K562 (cell line): ENCODE measurements around the gene JPH3. TPM values are rescaled to one million over a fixed set of nuclear protein-coding genes. Genes with fewer than 3 reads are reported as not detected.

Experiments
- ATAC-seq: fragments of 200-7000 bp; cut with Tn5 transposase; 3 replicates; pipeline ENCODE4 v1.9.1; 2020; ENCODE audit warnings: moderate library complexity
- BruUV-seq: library from RNA; stranded (reverse); fragments of 400-500 nt; replicated peaks from 2 replicates; lab custom pipeline; 2021; lab: Mats Ljungman, UMichigan
- CTCF ChIA-PET: fragments of 300-600 bp; formaldehyde crosslinking; extraction: SDS; loops from one replicate; lab custom pipeline; 2021; ENCODE audit warnings: low intra/inter-chr PET ratio; lab: Yijun Ruan, JAX
- POLR2A ChIA-PET: fragments of 300-600, 350-650 bp; sonication (Branson Sonifier 250); formaldehyde crosslinking; extraction: SDS; loops from one replicate; lab custom pipeline; 2021; ENCODE audit warnings: antibody characterized with exemption, inconsistent platforms; lab: Yijun Ruan, JAX
- DNase-seq, 4 experiments: peaks; one replicate each; pipeline versions ENCODE4 v3.0.0 to v3.0.0-alpha.2; 2011 to 2018; ENCODE audit warnings: low spot score in 3 of 4, mixed read lengths in 3 of 4; ENCODE audit errors: extremely low read depth in 1 of 4
- FAIRE-seq: peaks from 2 replicates; lab custom pipeline; 2011; peaks lifted over from hg19 to GRCh38; lab: Jason Lieb, UNC
- H2AFZ ChIP-seq: 2 replicates; pipeline ENCODE4 v1.6.0; 2011; ENCODE audit warnings: low read depth, low read length, control low read depth, inconsistent platforms
- H3K27ac ChIP-seq: fragments of 200-600 bp; 3 replicates; pipeline ENCODE4 v1.8.0; 2011; ENCODE audit warnings: low read depth, mild to moderate bottlenecking, control low read depth, inconsistent platforms, low read length, moderate library complexity, mixed read lengths; ENCODE audit errors: extremely low read depth
- H3K27me3 ChIP-seq, 2 experiments: fragments of 300-600 bp in 1 of 2; 2 replicates in 1 of 2; 3 replicates in 1 of 2; pipeline versions ENCODE4 v1.6.0 to v1.8.0; 2011; ENCODE audit warnings: inconsistent platforms in 2 of 2, low read length in 2 of 2, mild to moderate bottlenecking in 1 of 2, mixed read lengths in 1 of 2, moderate library complexity in 1 of 2; ENCODE audit not compliant: control insufficient read depth in 2 of 2, insufficient read depth in 2 of 2
- H3K36me3 ChIP-seq: fragments of 300-600 bp; 3 replicates; pipeline ENCODE4 v1.8.0; 2011; ENCODE audit warnings: mild to moderate bottlenecking, low read length, inconsistent platforms; ENCODE audit not compliant: control insufficient read depth, insufficient read depth
- H3K4me1 ChIP-seq, 2 experiments: fragments of 200-600 bp in 1 of 2; replicated peaks in 1 of 2; 2 replicates in 1 of 2; 3 replicates in 1 of 2; pipeline versions ENCODE4 v1.5.1 to v1.8.0; 2011; ENCODE audit warnings: inconsistent platforms in 2 of 2, low read length in 2 of 2, mild to moderate bottlenecking in 1 of 2, mixed read lengths in 1 of 2, moderate library complexity in 1 of 2; ENCODE audit not compliant: control insufficient read depth in 2 of 2, insufficient read depth in 2 of 2
- H3K4me2 ChIP-seq: 2 replicates; pipeline ENCODE4 v1.6.1; 2011; ENCODE audit warnings: low read length, control low read depth, inconsistent platforms, mixed read lengths; ENCODE audit not compliant: insufficient read depth
- H3K4me3 ChIP-seq: fragments of 200-600 bp; sonication (generic), shearing (Covaris generic); 2 replicates; pipeline ENCODE4 v1.5.1; 2016; ENCODE audit warnings: control low read depth, inconsistent platforms
- H3K79me2 ChIP-seq: fragments of 200-600 bp; 3 replicates; pipeline ENCODE4 v1.8.0; 2011; ENCODE audit warnings: low read length, inconsistent platforms; ENCODE audit not compliant: control insufficient read depth, insufficient read depth
- H3K9ac ChIP-seq, 2 experiments: 2 replicates each; pipeline versions ENCODE4 v1.6.0 to v1.6.1; 2011; ENCODE audit warnings: low read depth in 2 of 2, low read length in 2 of 2, control low read depth in 1 of 2, inconsistent platforms in 1 of 2, mild to moderate bottlenecking in 1 of 2, mixed read lengths in 1 of 2; ENCODE audit not compliant: insufficient read depth in 1 of 2
- H3K9me1 ChIP-seq: one replicate; pipeline ENCODE4 v1.6.0; 2011; ENCODE audit warnings: inconsistent platforms, mild to moderate bottlenecking, low read length, moderate library complexity; ENCODE audit not compliant: control insufficient read depth, insufficient read depth
- H3K9me3 ChIP-seq: replicated peaks from 2 replicates; pipeline ENCODE4 v1.5.1; 2011; ENCODE audit warnings: low read depth, low read length, inconsistent platforms; ENCODE audit not compliant: control insufficient read depth, insufficient read depth
- H4K20me1 ChIP-seq: replicated peaks from 2 replicates; pipeline ENCODE4 v1.6.1; 2011; ENCODE audit warnings: low read length, inconsistent platforms, mixed read lengths; ENCODE audit not compliant: control insufficient read depth, insufficient read depth
- ARID3A ChIP-seq: IDR thresholded peaks from 2 replicates; pipeline ENCODE4 v1.6.1; 2012; ENCODE audit warnings: low read depth, low read length, improper control_type of control experiment, borderline replicate concordance
- CBFA2T2 ChIP-seq: fragments of 450-650 bp; conservative IDR thresholded peaks from 2 replicates; pipeline ENCODE4 v1.6.1; 2017; ENCODE audit warnings: mild to moderate bottlenecking
- FOXJ2 ChIP-seq: fragments of 200-800 bp; sonication (Bioruptor generic); IDR thresholded peaks from 2 replicates; pipeline ENCODE4 v1.6.1; 2016; ENCODE audit warnings: missing genetic modification characterization, missing compliant biosample characterization
- HDAC2 ChIP-seq: fragments of 450-650 bp; IDR thresholded peaks from 2 replicates; pipeline ENCODE4 v1.6.1; 2016; ENCODE audit warnings: mild to moderate bottlenecking
- HIVEP1 ChIP-seq: fragments of 250-450 bp; sonication (Bioruptor Pico); IDR thresholded peaks from 2 replicates; pipeline ENCODE4 v1.4.0; 2020; ENCODE audit warnings: mild to moderate bottlenecking
- MYNN ChIP-seq, 2 experiments: sonication (generic); formaldehyde crosslinking in 1 of 2; IDR thresholded peaks; 2 replicates each; pipeline versions ENCODE4 v1.5.0 to v1.6.1; 2016 to 2020; ENCODE audit warnings: antibody characterized with exemption in 1 of 2, missing genetic modification reagents in 1 of 2
- RAD51 ChIP-seq: fragments of 450-650 bp; IDR thresholded peaks from 2 replicates; pipeline ENCODE4 v1.7.1; 2016; ENCODE audit warnings: low read depth, mild to moderate bottlenecking, borderline replicate concordance
- ZFPM2 ChIP-seq: fragments of 250-450 bp; sonication (Bioruptor Pico); IDR thresholded peaks from 2 replicates; pipeline ENCODE4 v1.5.1; 2022; ENCODE audit warnings: mild to moderate bottlenecking
- ZNF224 ChIP-seq: sonication (generic); formaldehyde crosslinking; IDR thresholded peaks from 2 replicates; pipeline ENCODE4 v1.8.0; 2022; ENCODE audit warnings: mild to moderate bottlenecking, missing genetic modification reagents
- ZNF584 ChIP-seq: fragments of 200-800 bp; sonication (Bioruptor generic); IDR thresholded peaks from 2 replicates; pipeline ENCODE4 v1.6.1; 2016; ENCODE audit warnings: low read depth, mild to moderate bottlenecking, missing genetic modification characterization, missing compliant biosample characterization
- ZNF76 ChIP-seq: fragments of 250-450 bp; sonication (Bioruptor Pico); IDR thresholded peaks from 2 replicates; pipeline ENCODE4 v1.4.0; 2020; ENCODE audit warnings: mild to moderate bottlenecking, moderate library complexity, borderline replicate concordance
- WGBS: fragments of 100-300 bp; shearing (Covaris generic); methylation state at CpG from one replicate; pipeline ENCODE4 v1.1.6; 2016; ENCODE audit warnings: low coverage, mixed read lengths; ENCODE audit not compliant: insufficient coverage; ENCODE audit errors: missing lambda C conversion rate; 5-methylcytosine and 5-hydroxymethylcytosine counted together
- in situ Hi-C: fragments of 300-500 bp; cut with MboI; formaldehyde crosslinking; loops from 4 replicates; pipeline ENCODE4 v1.15.0; 2018; ENCODE audit warnings: inconsistent platforms, mixed read lengths
- intact Hi-C: fragments of 100-400 bp; cut with micrococcal nuclease; formaldehyde crosslinking; loops from 2 replicates; pipeline ENCODE4 v1.14.2; 2022
- polyA plus RNA-seq, 8 experiments: library from polyadenylated mRNA; depleted of rRNA in 4 of 8; stranded (reverse) in 5 of 8; unstranded in 3 of 8; fragments of >200 nt; fragmentation: Nextera tagmentation in 2 of 8; fragmentation: Illumina TruSeq in 1 of 8; extraction: Ambion mirVana in 2 of 8; extraction: Trizol in 1 of 8; gene quantifications; 2 replicates each; pipeline versions ENCODE4 v1.2.1 to v1.2.3, GENCODE V29; 2011 to 2014; ENCODE audit warnings: inconsistent platforms in 1 of 8, missing spikeins in 1 of 8
- total RNA-seq, 7 experiments: library from RNA; depleted of rRNA in 6 of 7; stranded (reverse); fragments of >200 nt in 6 of 7; fragmentation: Illumina TruSeq in 2 of 7; extraction: Trizol in 2 of 7; gene quantifications; 2 replicates each; pipeline versions ENCODE4 v1.2.1 to v1.2.3, GENCODE V29; 2011 to 2021; ENCODE audit warnings: low replicate concordance in 1 of 7
- TF ChIP-seq, protein P1 (sequence below): fragments of 250-450 bp; sonication (Bioruptor Pico); IDR thresholded peaks from 2 replicates; pipeline ENCODE4 v1.5.0; 2020; ENCODE audit warnings: mild to moderate bottlenecking
- TF ChIP-seq, protein P2 (sequence below): sonication (generic); formaldehyde crosslinking; IDR thresholded peaks from 2 replicates; pipeline ENCODE4 v1.5.0; 2020; ENCODE audit warnings: missing genetic modification reagents

JPH3 gene
- total and polyA plus RNA-seq, 9 of the 15 experiments (the other 6 are each of a cell fraction or from before 2014, with no cell fraction given), result 0.01 TPM; not detected in 8

DNA sequence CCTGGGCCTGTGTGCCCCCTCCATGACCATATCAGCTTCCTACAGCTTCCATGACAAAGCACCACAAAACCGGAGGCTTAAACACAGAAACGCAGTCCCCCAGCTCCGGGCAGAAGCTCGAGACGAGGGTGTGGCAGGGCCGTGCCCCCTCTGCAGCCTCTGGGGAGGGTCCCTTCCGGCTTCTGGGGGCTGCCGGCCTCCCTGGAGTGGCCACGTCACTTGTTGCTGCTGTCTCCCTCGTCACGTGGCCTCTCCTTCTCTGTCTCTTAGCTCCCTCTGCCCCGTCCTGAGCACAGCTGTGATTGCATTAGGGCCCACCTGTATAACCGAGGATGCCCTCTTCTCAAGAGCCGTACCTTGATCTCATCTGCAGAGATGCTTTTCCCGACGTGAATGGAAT lies 64.6 kb downstream of the JPH3 start:
- ATAC-seq (no peak), DNase-seq (no peak), FAIRE-seq (no peak)
- CTCF ChIA-PET, result no interaction called here
- TF ChIP-seq ZNF76, result no peak
- no peak for TF ChIP-seq ZNF584 (CRISPR knock-in tag)
- TF ChIP-seq FOXJ2 (tag), result no peak
- TF ChIP-seq ZFPM2 (CRISPR knock-in tag), result no peak
- 0 out of 2 replicates have a peak, but pooled peaks have one; percentile 5 for TF ChIP-seq CBFA2T2
- peak; percentile 21; the same call in 1 of the 2 replicates for TF ChIP-seq RAD51
- TF ChIP-seq ARID3A, result no peak
- no peak for TF ChIP-seq HIVEP1 (CRISPR knock-in tag)
- TF ChIP-seq, protein P1, sequence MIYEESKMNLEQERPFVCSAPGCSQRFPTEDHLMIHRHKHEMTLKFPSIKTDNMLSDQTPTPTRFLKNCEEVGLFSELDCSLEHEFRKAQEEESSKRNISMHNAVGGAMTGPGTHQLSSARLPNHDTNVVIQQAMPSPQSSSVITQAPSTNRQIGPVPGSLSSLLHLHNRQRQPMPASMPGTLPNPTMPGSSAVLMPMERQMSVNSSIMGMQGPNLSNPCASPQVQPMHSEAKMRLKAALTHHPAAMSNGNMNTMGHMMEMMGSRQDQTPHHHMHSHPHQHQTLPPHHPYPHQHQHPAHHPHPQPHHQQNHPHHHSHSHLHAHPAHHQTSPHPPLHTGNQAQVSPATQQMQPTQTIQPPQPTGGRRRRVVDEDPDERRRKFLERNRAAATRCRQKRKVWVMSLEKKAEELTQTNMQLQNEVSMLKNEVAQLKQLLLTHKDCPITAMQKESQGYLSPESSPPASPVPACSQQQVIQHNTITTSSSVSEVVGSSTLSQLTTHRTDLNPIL (CRISPR knock-in tag), result no peak
- no peak for TF ChIP-seq ZNF224 (CRISPR knock-in tag)
- TF ChIP-seq, protein P2, sequence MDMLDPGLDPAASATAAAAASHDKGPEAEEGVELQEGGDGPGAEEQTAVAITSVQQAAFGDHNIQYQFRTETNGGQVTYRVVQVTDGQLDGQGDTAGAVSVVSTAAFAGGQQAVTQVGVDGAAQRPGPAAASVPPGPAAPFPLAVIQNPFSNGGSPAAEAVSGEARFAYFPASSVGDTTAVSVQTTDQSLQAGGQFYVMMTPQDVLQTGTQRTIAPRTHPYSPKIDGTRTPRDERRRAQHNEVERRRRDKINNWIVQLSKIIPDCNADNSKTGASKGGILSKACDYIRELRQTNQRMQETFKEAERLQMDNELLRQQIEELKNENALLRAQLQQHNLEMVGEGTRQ (CRISPR knock-in tag), result peak; percentile 40; the same call in 1 of the 2 replicates
- TF ChIP-seq HDAC2, result no peak
- TF ChIP-seq MYNN (IDR thresholded peaks at IDR 0.05), result no peak
- TF ChIP-seq MYNN (CRISPR knock-in tag; IDR thresholded peaks at IDR 0.05), result no peak
- no peaks in the 10 kb centered on the region for H3K36me3 ChIP-seq
- no peak overlapping the region for H3K9ac ChIP-seq
- intact Hi-C loops (no loop called here), in situ Hi-C loops (no loop called here)
- peaks cover 75 to 96% of the 10 kb centered on the region in 2 experiments for H3K27me3 ChIP-seq
- no peaks in the 10 kb centered on the region for H3K9me1 ChIP-seq
- no peak overlapping the region for H3K4me3 ChIP-seq
- H3K79me2 ChIP-seq, result no peaks in the 10 kb centered on the region
- no peak overlapping the region for H3K27ac ChIP-seq
- H4K20me1 ChIP-seq, result peaks cover 32% of the 10 kb centered on the region; the same call in 1 of the 2 replicates
- H3K9me3 ChIP-seq, result no peaks in the 10 kb centered on the region
- H3K4me1 ChIP-seq, result peaks cover 0 to 13% of the 10 kb centered on the region in 2 experiments; a peak in 2 of 5 replicates
- POLR2A ChIA-PET, result interaction anchor here (0.6 to 0.7 kb wide), 3 partner anchors 13 to 66 kb away, joined by 3 to 4 read pairs (median 3); no protein-coding TSS in a partner anchor
- H3K4me2 ChIP-seq, result no peak overlapping the region
- no TSS peak for BruUV-seq
- WGBS, result under 1% methylated on average over 16 of the region's 16 CpGs
- H2AFZ ChIP-seq, result no peak overlapping the region
